Measurements from ENCODE around the gene WNT3A. TPM values are rescaled to one million over a fixed set of nuclear protein-coding genes. Genes with fewer than 3 reads are reported as not detected.

The WNT3A gene
- total and polyA plus RNA-seq, 3 experiments from 2014 or later = not detected

GRCh38 chr1:228003461-228004330, 3.1 kb upstream of the WNT3A start:
- POLR2A ChIA-PET = no interaction called here
- Mint-ChIP-seq H3K27ac (no peak overlapping the region), H3K9me3 (no peaks in the 10 kb centered on the region), H3K4me1 (peaks cover 0 to 33% (median 2%) of the 10 kb centered on the region in 3 donors), H3K4me3 (no peak overlapping the region), H3K36me3 (no peaks in the 10 kb centered on the region), H3K27me3 (peaks cover 24 to 60% of the 10 kb centered on the region in 2 donors)
- Histone ChIP-seq H3K4me1 (ENCODE audit: insufficient read depth, low read length) (no peaks in the 10 kb centered on the region), H3K4me3 (ENCODE audit: low read length) (no peak overlapping the region), H3K27ac (ENCODE audit: low read depth, low read length) (no peak overlapping the region), H3K27me3 (ENCODE audit: insufficient read depth, low read length, poor library complexity, severe bottlenecking) (peaks cover 31% of the 10 kb centered on the region), H3K36me3 (ENCODE audit: insufficient read depth, low read length) (no peaks in the 10 kb centered on the region), H3K9me3 (ENCODE audit: low read length) (no peaks in the 10 kb centered on the region)
- DNase-seq = no peak
- CTCF ChIA-PET = interaction anchor here (0.9 kb wide), 1 partner anchor 238 kb away, joined by 3 read pairs; no protein-coding TSS in a partner anchor

DNA sequence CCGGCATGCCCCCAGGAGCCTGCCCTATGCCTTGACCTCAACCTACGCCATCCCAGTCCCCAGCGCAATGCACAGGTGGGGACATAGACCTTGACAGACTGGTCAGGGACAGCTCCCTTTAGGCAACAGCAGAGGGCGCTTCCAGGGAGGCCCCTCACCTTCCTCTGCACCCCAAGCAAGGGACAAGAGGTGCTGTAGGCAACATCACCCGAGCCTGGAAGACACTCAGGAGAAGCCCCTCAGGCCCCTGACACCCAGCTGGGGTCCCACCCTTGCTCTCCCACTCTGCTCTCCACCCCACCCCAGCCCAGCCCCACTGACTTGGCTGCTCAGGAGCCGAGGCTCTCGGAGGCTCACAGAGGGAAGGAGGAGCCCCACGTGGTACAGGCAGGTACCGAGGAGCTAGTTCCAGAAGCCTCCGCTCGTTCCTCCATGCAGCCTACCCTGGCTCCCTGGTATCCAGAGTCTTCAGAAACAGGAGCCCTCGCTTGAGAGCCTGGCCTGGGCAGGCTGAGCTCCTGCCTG, 2.4 kb upstream of the WNT3A start:
- Histone ChIP-seq H3K4me1 (ENCODE audit: insufficient read depth, low read length) (no peaks in the 10 kb centered on the region), H3K9me3 (ENCODE audit: low read length) (no peaks in the 10 kb centered on the region), H3K36me3 (ENCODE audit: insufficient read depth, low read length) (no peaks in the 10 kb centered on the region), H3K27ac (ENCODE audit: low read depth, low read length) (no peak overlapping the region), H3K4me3 (ENCODE audit: low read length) (no peak overlapping the region), H3K27me3 (ENCODE audit: insufficient read depth, low read length, poor library complexity, severe bottlenecking) (peaks cover 36% of the 10 kb centered on the region)
- Mint-ChIP-seq H3K4me1 (peaks cover 3 to 40% (median 5%) of the 10 kb centered on the region in 3 donors), H3K9me3 (no peaks in the 10 kb centered on the region), H3K4me3 (peak overlapping the region in 3 of 7 donors; percentile 32 to 80 (median 54)), H3K36me3 (no peaks in the 10 kb centered on the region), H3K27me3 (peaks cover 30 to 66% of the 10 kb centered on the region in 2 donors), H3K27ac (no peak overlapping the region)
- no peak for DNase-seq
- ChIA-PET POLR2A (no interaction called here), CTCF (interaction anchor here (0.9 kb wide), 1 partner anchor 238 kb away, joined by 3 read pairs; no protein-coding TSS in a partner anchor)

DNA sequence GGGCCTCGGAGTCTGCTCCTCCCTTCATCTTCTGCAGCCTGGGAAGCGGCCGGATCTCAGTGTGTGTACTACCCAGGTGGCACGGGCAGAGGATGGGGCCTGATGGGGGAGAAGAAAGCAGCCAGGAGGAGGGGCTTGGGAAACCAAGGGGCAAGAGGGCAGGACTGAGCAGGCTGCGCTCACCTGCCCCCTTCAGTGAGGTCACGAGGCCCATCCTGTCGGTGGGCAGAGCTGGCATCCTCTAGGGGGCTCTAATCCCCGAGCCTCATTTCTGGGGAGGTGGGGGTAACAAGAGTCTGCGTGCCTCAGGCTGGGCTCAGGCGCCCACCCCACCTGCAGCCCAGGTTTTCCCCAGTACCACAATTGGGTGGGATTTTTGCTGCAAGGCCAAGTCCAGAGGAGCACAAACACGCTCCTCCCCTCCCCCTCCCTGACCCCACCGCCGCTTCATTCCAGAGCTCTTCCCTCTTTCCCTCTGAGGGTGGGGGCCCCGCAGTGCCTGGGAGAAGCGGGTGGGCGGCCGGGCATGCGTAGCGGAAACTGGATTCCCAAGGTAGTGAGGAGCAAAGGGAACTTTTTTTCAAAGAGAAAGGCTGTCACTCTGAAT, 1.8 kb upstream of the WNT3A start:
- Histone ChIP-seq H3K27ac (ENCODE audit: low read depth, low read length) (no peak overlapping the region), H3K4me3 (ENCODE audit: low read length) (no peak overlapping the region), H3K4me1 (ENCODE audit: insufficient read depth, low read length) (no peaks in the 10 kb centered on the region), H3K9me3 (ENCODE audit: low read length) (no peaks in the 10 kb centered on the region), H3K36me3 (ENCODE audit: insufficient read depth, low read length) (no peaks in the 10 kb centered on the region), H3K27me3 (ENCODE audit: insufficient read depth, low read length, poor library complexity, severe bottlenecking) (peaks cover 36% of the 10 kb centered on the region)
- CTCF ChIA-PET = interaction anchor here (0.9 kb wide), 1 partner anchor 239 kb away, joined by 3 read pairs; no protein-coding TSS in a partner anchor
- DNase-seq = no peak
- Mint-ChIP-seq H3K36me3 (no peaks in the 10 kb centered on the region), H3K9me3 (no peaks in the 10 kb centered on the region), H3K27ac (no peak overlapping the region), H3K4me1 (peaks cover 5 to 43% (median 7%) of the 10 kb centered on the region in 3 donors), H3K27me3 (peaks cover 34 to 69% of the 10 kb centered on the region in 2 donors), H3K4me3 (peak overlapping the region in 3 of 7 donors; percentile 46 to 78 (median 54))
- POLR2A ChIA-PET = no interaction called here

- Mint-ChIP-seq H3K4me3 (peak overlapping the region in 1 of 7 donors; percentile 13), H3K4me1 (peaks cover 6 to 43% (median 7%) of the 10 kb centered on the region in 3 donors), H3K27me3 (peaks cover 38 to 72% of the 10 kb centered on the region in 2 donors), H3K9me3 (no peaks in the 10 kb centered on the region), H3K36me3 (no peaks in the 10 kb centered on the region), H3K27ac (no peak overlapping the region)
- no peaks in the 10 kb centered on the region for H3K4me1 ChIP-seq (ENCODE audit: insufficient read depth, low read length)
- CTCF ChIA-PET = no interaction called here
- no peak for DNase-seq
- POLR2A ChIA-PET = no interaction called here
- H3K4me3 ChIP-seq (ENCODE audit: low read length) = no peak overlapping the region
- H3K36me3 ChIP-seq (ENCODE audit: insufficient read depth, low read length) = no peaks in the 10 kb centered on the region
- no peak overlapping the region for H3K27ac ChIP-seq (ENCODE audit: low read depth, low read length)
- no peaks in the 10 kb centered on the region for H3K9me3 ChIP-seq (ENCODE audit: low read length)
- H3K27me3 ChIP-seq (ENCODE audit: insufficient read depth, low read length, poor library complexity, severe bottlenecking) = peaks cover 36% of the 10 kb centered on the region
Observed at GRCh38 chr1:228005511-228006033, 1.2 kb upstream of the WNT3A start.

DNA sequence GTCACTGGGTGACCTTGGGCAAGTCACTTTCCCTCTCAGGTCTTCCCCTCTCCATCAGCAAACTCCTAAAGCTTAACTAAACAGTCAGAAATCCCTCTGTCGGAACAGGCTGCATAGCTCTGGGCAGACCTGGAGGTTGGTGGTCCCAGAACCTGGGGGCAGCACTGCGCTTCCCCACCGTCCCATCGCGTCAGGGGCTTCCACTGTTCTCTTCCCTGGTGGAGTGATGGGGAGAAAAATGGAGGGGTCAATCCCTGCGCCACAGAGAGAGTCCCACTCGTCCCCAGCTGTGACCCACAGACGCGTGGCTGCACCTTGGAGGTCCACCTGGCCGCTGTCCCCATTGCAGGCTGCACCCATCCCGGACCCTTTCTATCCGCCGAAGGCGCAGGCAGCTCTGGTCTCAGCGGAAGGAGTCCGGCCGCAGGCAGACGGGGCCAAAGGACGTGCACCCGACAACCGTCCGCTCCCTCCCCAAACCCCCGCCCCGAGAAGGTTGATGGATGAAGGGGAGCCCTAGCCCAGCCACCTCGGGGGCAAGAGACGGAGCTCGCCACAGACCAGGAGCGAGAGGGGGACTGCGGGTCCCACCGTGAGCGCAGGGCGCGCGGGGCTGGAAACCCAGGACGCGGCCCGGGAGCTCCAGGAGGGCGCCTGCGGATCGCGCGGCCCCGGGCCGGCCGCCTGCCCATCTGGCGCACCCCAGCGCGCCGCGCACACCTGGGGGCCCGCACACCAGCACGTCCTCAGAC, 588 bp upstream of the WNT3A start:
- Mint-ChIP-seq H3K27ac (no peak overlapping the region), H3K9me3 (no peaks in the 10 kb centered on the region), H3K4me3 (peak overlapping the region in 1 of 7 donors; percentile 51), H3K4me1 (peaks cover 7 to 43% (median 7%) of the 10 kb centered on the region in 3 donors), H3K27me3 (peaks cover 36 to 73% of the 10 kb centered on the region in 2 donors), H3K36me3 (no peaks in the 10 kb centered on the region)
- ChIA-PET CTCF (no interaction called here), POLR2A (no interaction called here)
- H3K36me3 ChIP-seq (ENCODE audit: insufficient read depth, low read length) = no peaks in the 10 kb centered on the region
- H3K4me1 ChIP-seq (ENCODE audit: insufficient read depth, low read length) = no peaks in the 10 kb centered on the region
- H3K9me3 ChIP-seq (ENCODE audit: low read length) = no peaks in the 10 kb centered on the region
- peaks cover 36% of the 10 kb centered on the region for H3K27me3 ChIP-seq (ENCODE audit: insufficient read depth, low read length, poor library complexity, severe bottlenecking)
- H3K4me3 ChIP-seq (ENCODE audit: low read length) = no peak overlapping the region
- DNase-seq = no peak
- H3K27ac ChIP-seq (ENCODE audit: low read depth, low read length) = no peak overlapping the region

GRCh38 chr1:228007049-228007800, 427 bp downstream of the WNT3A start:
- no peak overlapping the region for H3K27ac ChIP-seq (ENCODE audit: low read depth, low read length)

GRCh38 chr1:228007801-228008341, 1.1 kb downstream of the WNT3A start:
- no peak overlapping the region for H3K27ac Mint-ChIP-seq
- CTCF ChIA-PET = no interaction called here
- no peaks in the 10 kb centered on the region for H3K9me3 ChIP-seq (ENCODE audit: low read length)
- peaks cover 7 to 43% (median 7%) of the 10 kb centered on the region in 3 donors for H3K4me1 Mint-ChIP-seq
- no peaks in the 10 kb centered on the region for H3K4me1 ChIP-seq (ENCODE audit: insufficient read depth, low read length)
- peaks cover 30% of the 10 kb centered on the region for H3K27me3 ChIP-seq (ENCODE audit: insufficient read depth, low read length, poor library complexity, severe bottlenecking)
- no peak for DNase-seq
- H3K36me3 Mint-ChIP-seq = no peaks in the 10 kb centered on the region
- no peaks in the 10 kb centered on the region for H3K36me3 ChIP-seq (ENCODE audit: insufficient read depth, low read length)
- H3K4me3 ChIP-seq (ENCODE audit: low read length) = no peak overlapping the region
- H3K9me3 Mint-ChIP-seq = no peaks in the 10 kb centered on the region
- POLR2A ChIA-PET = no interaction called here
- peaks cover 34 to 65% of the 10 kb centered on the region in 2 donors for H3K27me3 Mint-ChIP-seq
- peak overlapping the region in 2 of 7 donors; percentile 46 to 78 for H3K4me3 Mint-ChIP-seq
- H3K27ac ChIP-seq (ENCODE audit: low read depth, low read length) = no peak overlapping the region

More at GRCh38 chr1:228007049-228007800, 427 bp downstream of the WNT3A start:
- POLR2A ChIA-PET = no interaction called here
- H3K36me3 Mint-ChIP-seq = no peaks in the 10 kb centered on the region
- peak overlapping the region in 2 of 7 donors; percentile 15 to 47 for H3K4me3 Mint-ChIP-seq
- H3K27me3 Mint-ChIP-seq = peaks cover 35 to 69% of the 10 kb centered on the region in 2 donors
- H3K27ac Mint-ChIP-seq = no peak overlapping the region
- CTCF ChIA-PET = no interaction called here
- H3K4me1 Mint-ChIP-seq = peaks cover 7 to 43% (median 7%) of the 10 kb centered on the region in 3 donors
- H3K36me3 ChIP-seq (ENCODE audit: insufficient read depth, low read length) = no peaks in the 10 kb centered on the region
- no peaks in the 10 kb centered on the region for H3K9me3 Mint-ChIP-seq
- H3K4me3 ChIP-seq (ENCODE audit: low read length) = no peak overlapping the region
- no peaks in the 10 kb centered on the region for H3K4me1 ChIP-seq (ENCODE audit: insufficient read depth, low read length)
- DNase-seq = no peak
- peaks cover 35% of the 10 kb centered on the region for H3K27me3 ChIP-seq (ENCODE audit: insufficient read depth, low read length, poor library complexity, severe bottlenecking)
- H3K9me3 ChIP-seq (ENCODE audit: low read length) = no peaks in the 10 kb centered on the region
